HepG2 (cell line): ENCODE measurements around the gene SLC16A3. TPM values are rescaled to one million over a fixed set of nuclear protein-coding genes. Genes with fewer than 3 reads are reported as not detected.

Experiments
- FIP1L1 ChIP-seq: fragments of 200-400 bp; formaldehyde crosslinking; IDR thresholded peaks from 2 replicates; pipeline ENCODE4 v1.6.1; 2018; ENCODE audit warnings: low read depth, mild to moderate bottlenecking, low read length, moderate library complexity, borderline replicate concordance; ENCODE audit not compliant: insufficient read depth
- GZF1 ChIP-seq: sonication (generic); formaldehyde crosslinking; IDR thresholded peaks from 2 replicates; pipeline ENCODE4 v1.5.1; 2020; ENCODE audit warnings: mild to moderate bottlenecking, missing genetic modification reagents
- USF2 ChIP-seq, 2 experiments: sonication (generic) in 1 of 2; formaldehyde crosslinking in 1 of 2; IDR thresholded peaks; 2 replicates each; pipeline versions ENCODE4 v1.5.1 to v1.6.1; 2011 to 2020; ENCODE audit warnings: borderline replicate concordance in 1 of 2, low read depth in 1 of 2, low read length in 1 of 2, mild to moderate bottlenecking in 1 of 2, missing genetic modification reagents in 1 of 2, moderate library complexity in 1 of 2
- ZHX2 ChIP-seq, 2 experiments: sonication (generic) in 1 of 2; formaldehyde crosslinking in 1 of 2; IDR thresholded peaks; 2 replicates each; pipeline versions ENCODE4 v1.6.1 to v1.9.0; 2014 to 2022; ENCODE audit warnings: antibody characterized with exemption in 1 of 2, borderline replicate concordance in 1 of 2, inconsistent platforms in 1 of 2, low read depth in 1 of 2, missing genetic modification reagents in 1 of 2
- ZNF280B ChIP-seq: sonication (generic); formaldehyde crosslinking; IDR thresholded peaks from 2 replicates; pipeline ENCODE4 v1.5.0; 2020; ENCODE audit warnings: missing genetic modification reagents, mild to moderate bottlenecking, borderline replicate concordance
- ZNF407 ChIP-seq: sonication (generic); formaldehyde crosslinking; IDR thresholded peaks from one replicate; pipeline ENCODE4 v1.5.1; 2020; ENCODE audit warnings: mild to moderate bottlenecking, missing genetic modification reagents; ENCODE audit errors: not compliant biosample characterization
- polyA plus RNA-seq, 8 experiments: library from polyadenylated mRNA; depleted of rRNA in 3 of 8; stranded (reverse) in 7 of 8; unstranded in 1 of 8; fragments of >200 nt; fragmentation: Illumina TruSeq in 4 of 8; extraction: Trizol in 4 of 8; gene quantifications; 2 replicates each; pipeline versions ENCODE4 v1.2.1 to v1.2.3, GENCODE V29; 2011 to 2016; ENCODE audit warnings: low read depth in 4 of 8, missing spikeins in 1 of 8, mixed read lengths in 1 of 8; ENCODE audit not compliant: insufficient read depth in 1 of 8
- total RNA-seq, 5 experiments: library from RNA; depleted of rRNA; stranded (reverse); fragments of >200 nt; fragmentation: Illumina TruSeq; extraction: Trizol; gene quantifications; 2 replicates each; pipeline ENCODE4 v1.2.3, GENCODE V29; 2016; ENCODE audit warnings: low read depth in 1 of 5

The SLC16A3 gene
- total and polyA plus RNA-seq, 2 of the 13 experiments (the other 11 are each of a cell fraction or from before 2014, with no cell fraction given) = 242 to 349 TPM

GRCh38 chr17:82232876-82233785, 4.3 kb downstream of the SLC16A3 start (continued):
- 0 out of 2 replicates have a peak, but pooled peaks have one; percentile 22 for TF ChIP-seq ZHX2 (IDR thresholded peaks at IDR 0.05; ENCODE audit: low read depth)
- no peak for TF ChIP-seq ZHX2 (CRISPR knock-in tag; IDR thresholded peaks at IDR 0.05; ENCODE audit: borderline replicate concordance)
- TF ChIP-seq USF2 (IDR thresholded peaks at IDR 0.05; ENCODE audit: low read depth, low read length) = no peak
- no peak for TF ChIP-seq USF2 (CRISPR knock-in tag; IDR thresholded peaks at IDR 0.05; ENCODE audit: borderline replicate concordance)
- no peak for TF ChIP-seq ZNF280B (CRISPR knock-in tag)
- no peak for TF ChIP-seq GZF1 (CRISPR knock-in tag)
- 0 out of 2 replicates have a peak, but pooled peaks have one; percentile 32 for TF ChIP-seq FIP1L1
- no peak for TF ChIP-seq ZNF407 (CRISPR knock-in tag)
